Neural cell (in vitro differentiated cells): ENCODE results near the gene SRGAP3.

Source experiments
- EP300 ChIP-seq: fragments of 450-650 bp; conservative IDR thresholded peaks from 2 replicates; pipeline ENCODE4 v1.6.1; 2014; ENCODE audit warnings: antibody characterized with exemption, mild to moderate bottlenecking, moderate library complexity; ENCODE audit not compliant: poor library complexity, severe bottlenecking
- EZH2 ChIP-seq: fragments of 200-600, 300-800 bp; shearing (Covaris generic), sonication (generic); IDR thresholded peaks from 2 replicates; pipeline ENCODE4 v1.6.1; 2014; ENCODE audit warnings: antibody characterized with exemption, low read length, borderline replicate concordance, mild to moderate bottlenecking; ENCODE audit not compliant: insufficient read depth, poor library complexity, severe bottlenecking
- MXI1 ChIP-seq: fragments of 450-650 bp; conservative IDR thresholded peaks from 2 replicates; pipeline ENCODE4 v1.6.1; 2014; ENCODE audit warnings: antibody characterized with exemption, mild to moderate bottlenecking; ENCODE audit not compliant: poor library complexity, severe bottlenecking
- POLR2AphosphoS5 ChIP-seq: IDR thresholded peaks from 2 replicates; pipeline ENCODE4 v1.6.1; 2012
- RAD21 ChIP-seq: fragments of 450-650 bp; conservative IDR thresholded peaks from 2 replicates; pipeline ENCODE4 v1.6.1; 2014; ENCODE audit warnings: antibody characterized with exemption, mild to moderate bottlenecking, moderate library complexity
- TAF1 ChIP-seq: IDR thresholded peaks from 2 replicates; pipeline ENCODE4 v1.6.1; 2012; ENCODE audit warnings: low read depth
- TF ChIP-seq, protein P1 (sequence below): IDR thresholded peaks from 2 replicates; pipeline ENCODE4 v1.6.1; 2012; ENCODE audit warnings: borderline replicate concordance
- TF ChIP-seq, protein P2 (sequence below): fragments of 450-650 bp; IDR thresholded peaks from 2 replicates; pipeline ENCODE4 v1.5.1; 2014; ENCODE audit warnings: antibody characterized with exemption, mild to moderate bottlenecking, moderate library complexity; ENCODE audit not compliant: poor library complexity, severe bottlenecking

DNA sequence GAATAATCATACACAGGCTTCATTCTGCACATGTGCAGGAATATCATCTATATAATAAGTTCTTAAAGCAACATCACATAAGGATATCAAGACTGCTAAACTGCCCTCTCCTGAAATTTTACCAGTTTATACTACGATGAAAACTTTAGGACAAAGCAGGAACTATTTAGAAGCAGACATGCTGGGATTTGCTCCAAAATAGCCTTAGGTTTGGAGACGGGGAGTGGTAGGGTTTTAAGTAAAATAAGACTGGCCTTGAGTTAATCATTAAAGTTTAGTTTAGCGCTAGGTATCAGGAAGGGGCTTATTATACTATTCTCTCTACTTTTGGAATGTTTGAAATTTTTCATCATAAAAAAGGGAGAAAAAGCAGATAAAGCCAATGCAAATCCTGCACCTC is 115.8 kb downstream of the SRGAP3 start:
- TF ChIP-seq, protein P1, sequence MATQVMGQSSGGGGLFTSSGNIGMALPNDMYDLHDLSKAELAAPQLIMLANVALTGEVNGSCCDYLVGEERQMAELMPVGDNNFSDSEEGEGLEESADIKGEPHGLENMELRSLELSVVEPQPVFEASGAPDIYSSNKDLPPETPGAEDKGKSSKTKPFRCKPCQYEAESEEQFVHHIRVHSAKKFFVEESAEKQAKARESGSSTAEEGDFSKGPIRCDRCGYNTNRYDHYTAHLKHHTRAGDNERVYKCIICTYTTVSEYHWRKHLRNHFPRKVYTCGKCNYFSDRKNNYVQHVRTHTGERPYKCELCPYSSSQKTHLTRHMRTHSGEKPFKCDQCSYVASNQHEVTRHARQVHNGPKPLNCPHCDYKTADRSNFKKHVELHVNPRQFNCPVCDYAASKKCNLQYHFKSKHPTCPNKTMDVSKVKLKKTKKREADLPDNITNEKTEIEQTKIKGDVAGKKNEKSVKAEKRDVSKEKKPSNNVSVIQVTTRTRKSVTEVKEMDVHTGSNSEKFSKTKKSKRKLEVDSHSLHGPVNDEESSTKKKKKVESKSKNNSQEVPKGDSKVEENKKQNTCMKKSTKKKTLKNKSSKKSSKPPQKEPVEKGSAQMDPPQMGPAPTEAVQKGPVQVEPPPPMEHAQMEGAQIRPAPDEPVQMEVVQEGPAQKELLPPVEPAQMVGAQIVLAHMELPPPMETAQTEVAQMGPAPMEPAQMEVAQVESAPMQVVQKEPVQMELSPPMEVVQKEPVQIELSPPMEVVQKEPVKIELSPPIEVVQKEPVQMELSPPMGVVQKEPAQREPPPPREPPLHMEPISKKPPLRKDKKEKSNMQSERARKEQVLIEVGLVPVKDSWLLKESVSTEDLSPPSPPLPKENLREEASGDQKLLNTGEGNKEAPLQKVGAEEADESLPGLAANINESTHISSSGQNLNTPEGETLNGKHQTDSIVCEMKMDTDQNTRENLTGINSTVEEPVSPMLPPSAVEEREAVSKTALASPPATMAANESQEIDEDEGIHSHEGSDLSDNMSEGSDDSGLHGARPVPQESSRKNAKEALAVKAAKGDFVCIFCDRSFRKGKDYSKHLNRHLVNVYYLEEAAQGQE = no peak
- TF ChIP-seq, protein P2, sequence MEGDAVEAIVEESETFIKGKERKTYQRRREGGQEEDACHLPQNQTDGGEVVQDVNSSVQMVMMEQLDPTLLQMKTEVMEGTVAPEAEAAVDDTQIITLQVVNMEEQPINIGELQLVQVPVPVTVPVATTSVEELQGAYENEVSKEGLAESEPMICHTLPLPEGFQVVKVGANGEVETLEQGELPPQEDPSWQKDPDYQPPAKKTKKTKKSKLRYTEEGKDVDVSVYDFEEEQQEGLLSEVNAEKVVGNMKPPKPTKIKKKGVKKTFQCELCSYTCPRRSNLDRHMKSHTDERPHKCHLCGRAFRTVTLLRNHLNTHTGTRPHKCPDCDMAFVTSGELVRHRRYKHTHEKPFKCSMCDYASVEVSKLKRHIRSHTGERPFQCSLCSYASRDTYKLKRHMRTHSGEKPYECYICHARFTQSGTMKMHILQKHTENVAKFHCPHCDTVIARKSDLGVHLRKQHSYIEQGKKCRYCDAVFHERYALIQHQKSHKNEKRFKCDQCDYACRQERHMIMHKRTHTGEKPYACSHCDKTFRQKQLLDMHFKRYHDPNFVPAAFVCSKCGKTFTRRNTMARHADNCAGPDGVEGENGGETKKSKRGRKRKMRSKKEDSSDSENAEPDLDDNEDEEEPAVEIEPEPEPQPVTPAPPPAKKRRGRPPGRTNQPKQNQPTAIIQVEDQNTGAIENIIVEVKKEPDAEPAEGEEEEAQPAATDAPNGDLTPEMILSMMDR = no peak
- TF ChIP-seq EP300 (no peak), EZH2 (no peak), RAD21 (no peak), POLR2AphosphoS5 (no peak), TAF1 (no peak), MXI1 (no peak)
